A549 (cell line): ENCODE results near the gene ACER2.

ENCODE experiments used
- CTCF ChIP-seq: fragments of >200 bp; sonication (Bioruptor Twin); formaldehyde crosslinking; IDR thresholded peaks from 3 replicates; pipeline ENCODE4 v1.5.1; 2016
- EP300 ChIP-seq, 2 experiments: fragments of >200 bp; sonication (Bioruptor Twin); formaldehyde crosslinking; IDR thresholded peaks; 2 replicates in 1 of 2; 3 replicates in 1 of 2; pipeline ENCODE4 v1.6.1; 2016 to 2017
- KDM5A ChIP-seq: fragments of 200-600 bp; sonication (generic); IDR thresholded peaks from 2 replicates; pipeline ENCODE4 v1.6.1; 2016; ENCODE audit warnings: antibody characterized with exemption, mild to moderate bottlenecking
- MAFK ChIP-seq: fragments of 450-650 bp; IDR thresholded peaks from 2 replicates; pipeline ENCODE4 v1.6.1; 2014; ENCODE audit not compliant: partially characterized antibody
- MAX ChIP-seq: IDR thresholded peaks from 2 replicates; pipeline ENCODE4 v1.6.1; 2012
- PBX3 ChIP-seq: IDR thresholded peaks from 2 replicates; pipeline ENCODE4 v1.6.1; 2012
- PHF8 ChIP-seq: fragments of 200-600 bp; sonication (generic); IDR thresholded peaks from 2 replicates; pipeline ENCODE4 v1.6.1; 2016; ENCODE audit warnings: low read depth, mild to moderate bottlenecking, antibody characterized with exemption, moderate library complexity, borderline replicate concordance
- POLR2A ChIP-seq: IDR thresholded peaks from 2 replicates; pipeline ENCODE4 v1.6.1; 2012; ENCODE audit warnings: mild to moderate bottlenecking, low read length
- TF ChIP-seq, protein P1 (sequence below): fragments of >200 bp; sonication (Bioruptor Twin); formaldehyde crosslinking; IDR thresholded peaks from 3 replicates; pipeline ENCODE4 v1.6.1; 2016

GRCh38 chr9:19379283-19379682 is 29.5 kb upstream of the ACER2 start:
- no peak for TF ChIP-seq CTCF
- no peak for TF ChIP-seq PHF8
- no peak for TF ChIP-seq MAX
- no peak for TF ChIP-seq MAFK
- TF ChIP-seq PBX3 = no peak
- TF ChIP-seq EP300 (IDR thresholded peaks at IDR 0.05) = no peak
- TF ChIP-seq, protein P1, sequence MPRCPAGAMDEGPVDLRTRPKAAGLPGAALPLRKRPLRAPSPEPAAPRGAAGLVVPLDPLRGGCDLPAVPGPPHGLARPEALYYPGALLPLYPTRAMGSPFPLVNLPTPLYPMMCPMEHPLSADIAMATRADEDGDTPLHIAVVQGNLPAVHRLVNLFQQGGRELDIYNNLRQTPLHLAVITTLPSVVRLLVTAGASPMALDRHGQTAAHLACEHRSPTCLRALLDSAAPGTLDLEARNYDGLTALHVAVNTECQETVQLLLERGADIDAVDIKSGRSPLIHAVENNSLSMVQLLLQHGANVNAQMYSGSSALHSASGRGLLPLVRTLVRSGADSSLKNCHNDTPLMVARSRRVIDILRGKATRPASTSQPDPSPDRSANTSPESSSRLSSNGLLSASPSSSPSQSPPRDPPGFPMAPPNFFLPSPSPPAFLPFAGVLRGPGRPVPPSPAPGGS = no peak
- no peak for TF ChIP-seq POLR2A
- TF ChIP-seq KDM5A = no peak
